ENCODE results near the gene KCNIP2. TPM values are rescaled to one million over a fixed set of nuclear protein-coding genes. Genes with fewer than 3 reads are reported as not detected.

KCNIP2 gene
- total and polyA plus RNA-seq, 2 of the 13 experiments (the other 11 are each of a cell fraction or from before 2014, with no cell fraction given) = 0.42 to 0.70 TPM

- in situ Hi-C loops (cut with HindIII; ENCODE audit: extremely low pct_ligation_motif_present, low pct_unique_long_range_greater_than_20kb) = no loop called here
- CTCF ChIA-PET (ENCODE audit: low intra/inter-chr PET ratio, low total read pairs) = interaction anchor here (4.0 kb wide), 1 partner anchor 175 kb away, joined by 28 read pairs; no protein-coding TSS in a partner anchor
- TF ChIP-seq YEATS4 (CRISPR knock-in tag; IDR thresholded peaks at IDR 0.05; ENCODE audit: borderline replicate concordance) = peak; percentile 32; the same call in 1 of the 2 replicates
- TF ChIP-seq FOXM1 (CRISPR knock-in tag; IDR thresholded peaks at IDR 0.05) = no peak
- no peak for TF ChIP-seq MEF2D (CRISPR knock-in tag; IDR thresholded peaks at IDR 0.05)
- TF ChIP-seq AGO2 (optimal IDR thresholded peaks at IDR 0.05; ENCODE audit: low read depth, low read length) = no peak
- TF ChIP-seq ZBTB3 (CRISPR knock-in tag; IDR thresholded peaks at IDR 0.05; ENCODE audit: borderline replicate concordance, low read depth) = no peak
- no peak for TF ChIP-seq FOXJ3 (CRISPR knock-in tag; IDR thresholded peaks at IDR 0.05; ENCODE audit: borderline replicate concordance)
- TF ChIP-seq SATB2 (CRISPR knock-in tag; IDR thresholded peaks at IDR 0.05) = no peak
- TF ChIP-seq PRDM10 (CRISPR knock-in tag; IDR thresholded peaks at IDR 0.05; ENCODE audit: low read depth) = no peak
- no peak for TF ChIP-seq SMYD3 (CRISPR knock-in tag; IDR thresholded peaks at IDR 0.05)
- no peak for TF ChIP-seq MNT (IDR thresholded peaks at IDR 0.05)
- no peak for TF ChIP-seq MIER2 (CRISPR knock-in tag; IDR thresholded peaks at IDR 0.05)
- no peak for TF ChIP-seq KAT2B (IDR thresholded peaks at IDR 0.05; ENCODE audit: borderline replicate concordance, low read depth, low read length)
- TF ChIP-seq ISL2 (CRISPR knock-in tag; IDR thresholded peaks at IDR 0.05) = no peak
- TF ChIP-seq NFRKB (IDR thresholded peaks at IDR 0.05) = no peak
- TF ChIP-seq CEBPB (IDR thresholded peaks at IDR 0.05; ENCODE audit: borderline replicate concordance, low read depth, low read length) = no peak
- no peak for TF ChIP-seq FIP1L1 (IDR thresholded peaks at IDR 0.05; ENCODE audit: borderline replicate concordance, insufficient read depth, low read depth, low read length)
- TF ChIP-seq ZSCAN25 (CRISPR knock-in tag; IDR thresholded peaks at IDR 0.05) = peak; percentile 62; the same call in 1 of the 2 replicates
- TF ChIP-seq ZC3H13 (CRISPR knock-in tag; IDR thresholded peaks at IDR 0.05) = no peak
- no peak for TF ChIP-seq ATF5 (CRISPR knock-in tag; IDR thresholded peaks at IDR 0.05; ENCODE audit: low read depth)
Observed at GRCh38 chr10:101778151-101778780, 65.3 kb downstream of the KCNIP2 start.

More at GRCh38 chr10:101778151-101778780, 65.3 kb downstream of the KCNIP2 start:
- WGBS (ENCODE audit: low lambda C conversion rate) = 38% methylated on average over 7 of the region's 12 CpGs
- intact Hi-C loops (cut with micrococcal nuclease; ENCODE audit: unreplicated experiment) = no loop called here
- H3K27ac ChIP-seq (ENCODE audit: extremely low read length, insufficient read depth, low read length) = no peak overlapping the region
- H3K4me2 ChIP-seq (ENCODE audit: low read depth, low read length) = peak overlapping the region; percentile 75
- H3K36me3 ChIP-seq (replicated peaks in 1 of 2; ENCODE audit: control insufficient read depth in 1 of 2, insufficient read depth in 2 of 2, low read length in 2 of 2) = no peaks in the 10 kb centered on the region; a peak in 1 of 5 replicates
- POLR2A ChIA-PET = no interaction called here
- H4K20me1 ChIP-seq (ENCODE audit: insufficient read depth, low read length) = peaks cover 5% of the 10 kb centered on the region; the same call in 1 of the 2 replicates
- peak overlapping the region; percentile 31 to 76 (median 47); a peak in 5 of 6 replicates for H3K4me3 ChIP-seq (replicated peaks in 1 of 3; ENCODE audit: insufficient read depth in 1 of 3, low read depth in 2 of 3, low read length in 3 of 3)
- peaks cover 9 to 26% of the 10 kb centered on the region in 2 experiments for H3K27me3 ChIP-seq (ENCODE audit: control insufficient read depth in 1 of 2, insufficient read depth in 2 of 2, low read length in 2 of 2)
- no peak overlapping the region for H3K9ac ChIP-seq (ENCODE audit: insufficient read depth, low read depth, low read length)
- peaks cover 50% of the 10 kb centered on the region for H3K4me1 ChIP-seq (ENCODE audit: insufficient read depth, low read length)
- no peaks in the 10 kb centered on the region for H3K9me3 ChIP-seq (ENCODE audit: low read length)
- H2AFZ ChIP-seq (ENCODE audit: low read length) = no peak overlapping the region
- ATAC-seq (0 out of 3 replicates have a peak, but pooled peaks have one; percentile 5), FAIRE-seq (no peak), DNase-seq (ENCODE audit: low spot score) (no peak)
- no TSS peak for BruUV-seq (replicated peaks)
- H3K79me2 ChIP-seq (ENCODE audit: insufficient read depth, low read length) = peaks cover 9% of the 10 kb centered on the region
